IPS-18c (cell line): ENCODE data around the gene EFHD1.
"Not testable (repeated sequence)": the region's sequence is repeated elsewhere in the genome, so short reads cannot be mapped to it uniquely, and the experiment has no call there.

Source experiments
- H3K4me3 ChIP-seq: 2 replicates; pipeline ENCODE4 v1.7.0; 2013; ENCODE audit warnings: low read depth, mild to moderate bottlenecking, low read length, moderate library complexity; ENCODE audit not compliant: insufficient read depth
- H3K9me3 ChIP-seq: one replicate; pipeline ENCODE4 v1.6.1; 2013; ENCODE audit warnings: mild to moderate bottlenecking, low read length, moderate library complexity; ENCODE audit not compliant: control insufficient read depth, insufficient read depth

EFHD1 gene

GRCh38 chr2:232611061-232611460, 22.3 kb upstream of the EFHD1 start:
- H3K4me3 ChIP-seq: no peak overlapping the region
- H3K9me3 ChIP-seq: no peaks in the 10 kb centered on the region

- no peaks in the 10 kb centered on the region for H3K9me3 ChIP-seq
- no peak overlapping the region for H3K4me3 ChIP-seq
These were observed 21.7 kb upstream of the EFHD1 start for GRCh38 chr2:232611559-232612218.

DNA sequence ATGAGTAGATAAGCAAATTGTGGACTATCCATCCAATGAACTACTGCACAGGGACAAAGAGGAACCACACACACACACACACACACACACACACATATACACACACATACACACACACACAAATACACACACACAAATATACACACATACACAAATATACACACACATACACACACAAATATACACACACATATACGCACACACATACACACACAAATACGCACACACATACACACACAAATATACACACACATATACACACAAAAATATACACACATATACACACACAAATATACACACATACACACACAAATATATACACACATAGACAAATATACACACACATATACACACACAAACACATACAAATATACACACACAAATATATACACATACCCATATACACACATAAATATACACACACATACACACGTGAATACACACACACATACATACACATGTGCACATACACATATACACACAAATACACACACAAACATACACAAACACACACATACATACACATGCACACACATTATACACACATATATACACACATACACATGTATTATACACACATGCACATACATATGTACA, 19.8 kb upstream of the EFHD1 start:
- no peak overlapping the region for H3K4me3 ChIP-seq
- no peaks in the 10 kb centered on the region for H3K9me3 ChIP-seq

DNA sequence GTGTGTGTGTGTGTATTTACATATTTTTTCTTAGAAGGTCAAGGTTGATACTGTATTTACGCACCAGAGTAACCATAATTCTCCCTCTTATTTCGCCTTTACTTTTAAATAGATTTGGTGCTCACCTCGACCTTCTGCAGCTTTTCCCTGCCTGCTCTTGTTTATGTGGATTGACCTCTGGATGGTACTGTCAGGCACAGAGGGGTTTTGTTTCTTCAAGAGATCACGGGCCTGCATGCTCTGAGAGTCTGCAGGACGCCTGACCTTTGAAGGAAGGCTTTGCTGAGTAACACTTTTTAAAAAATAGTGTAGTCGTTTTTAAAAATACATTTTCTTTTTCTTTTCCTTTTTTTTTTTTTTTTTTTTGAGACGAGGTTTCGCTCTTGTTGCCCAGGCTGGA, 18.1 kb upstream of the EFHD1 start:
- Histone ChIP-seq H3K4me3 (no peak overlapping the region), H3K9me3 (no peaks in the 10 kb centered on the region)

GRCh38 chr2:232621186-232621585, 12.2 kb upstream of the EFHD1 start:
- H3K4me3 ChIP-seq: no peak overlapping the region
- peaks cover 3% of the 10 kb centered on the region for H3K9me3 ChIP-seq

DNA sequence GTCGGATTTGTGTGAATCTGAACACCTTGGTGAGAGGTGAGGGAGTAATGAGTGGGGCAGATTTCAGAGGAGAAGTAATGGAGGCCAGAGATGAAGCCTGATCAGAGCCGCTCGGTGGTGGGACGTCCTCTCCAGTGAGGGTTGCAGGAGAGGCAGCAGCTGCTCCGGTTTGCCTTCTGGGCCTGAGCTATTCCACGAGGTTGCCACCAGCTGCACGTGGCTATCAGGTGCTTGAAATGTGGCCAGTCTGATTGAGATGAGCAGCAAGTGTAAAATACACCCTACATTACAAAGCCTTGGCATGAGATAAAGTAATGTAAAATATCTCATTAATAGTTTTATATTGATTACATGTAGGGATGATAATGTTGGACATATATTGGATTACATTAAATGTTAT, 10.8 kb upstream of the EFHD1 start:
- Histone ChIP-seq H3K4me3 (no peak overlapping the region), H3K9me3 (peaks cover 3% of the 10 kb centered on the region)

DNA sequence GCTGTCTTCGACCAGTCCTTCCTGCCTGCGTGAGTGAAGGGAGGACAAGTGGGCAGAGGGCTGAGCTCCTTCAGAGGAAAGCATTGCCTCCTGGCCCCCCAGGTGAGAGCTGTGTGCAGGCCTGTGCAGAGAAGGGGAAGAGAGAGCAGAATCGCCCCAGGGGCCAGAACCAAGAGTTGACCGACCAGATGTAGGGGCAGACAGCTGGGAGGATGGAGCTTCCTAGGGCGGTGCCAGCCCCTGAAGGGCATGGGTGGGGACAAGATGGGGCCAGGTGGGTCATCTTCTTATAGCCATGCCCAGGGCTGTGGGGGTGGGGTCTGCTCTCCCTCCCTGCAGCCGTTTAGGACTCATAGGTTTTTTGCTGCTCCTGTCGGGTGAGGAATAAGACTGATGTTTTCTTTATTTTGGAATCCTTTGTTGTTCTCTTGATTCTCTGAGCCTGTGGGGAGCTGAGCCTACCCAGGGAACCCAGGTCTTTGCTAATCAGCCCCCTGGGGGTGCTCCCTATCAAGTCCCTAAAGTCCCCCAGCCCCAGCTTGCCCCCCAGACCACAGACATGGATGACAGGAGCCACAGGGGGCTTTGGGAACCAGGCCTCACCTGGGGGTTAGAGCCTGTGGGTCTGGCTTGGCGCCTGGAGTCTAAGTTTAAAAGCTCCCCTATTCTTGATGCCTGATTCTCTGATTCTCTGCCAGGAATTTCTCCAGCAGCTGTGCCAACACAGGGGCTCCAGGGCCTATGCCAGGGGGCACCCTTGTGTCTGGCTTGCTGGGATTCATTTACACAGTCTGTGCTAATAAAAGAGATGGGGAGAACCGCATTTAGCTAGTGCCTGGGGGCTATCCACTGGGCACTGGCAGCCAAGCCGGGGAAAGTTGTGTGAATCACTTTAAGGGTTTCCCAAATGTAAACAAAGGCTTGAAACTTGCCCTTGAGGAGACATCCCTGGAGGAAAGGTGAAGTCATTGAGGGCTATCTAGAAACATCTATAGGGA, 9.3 kb upstream of the EFHD1 start:
- Histone ChIP-seq H3K4me3 (peak overlapping the region; percentile 9; the same call in 1 of the 2 replicates), H3K9me3 (peaks cover 3% of the 10 kb centered on the region)

- Histone ChIP-seq H3K4me3 (no peak overlapping the region), H3K9me3 (peaks cover 3% of the 10 kb centered on the region)
These were observed 6.8 kb upstream of the EFHD1 start for GRCh38 chr2:232626584-232626983.

DNA sequence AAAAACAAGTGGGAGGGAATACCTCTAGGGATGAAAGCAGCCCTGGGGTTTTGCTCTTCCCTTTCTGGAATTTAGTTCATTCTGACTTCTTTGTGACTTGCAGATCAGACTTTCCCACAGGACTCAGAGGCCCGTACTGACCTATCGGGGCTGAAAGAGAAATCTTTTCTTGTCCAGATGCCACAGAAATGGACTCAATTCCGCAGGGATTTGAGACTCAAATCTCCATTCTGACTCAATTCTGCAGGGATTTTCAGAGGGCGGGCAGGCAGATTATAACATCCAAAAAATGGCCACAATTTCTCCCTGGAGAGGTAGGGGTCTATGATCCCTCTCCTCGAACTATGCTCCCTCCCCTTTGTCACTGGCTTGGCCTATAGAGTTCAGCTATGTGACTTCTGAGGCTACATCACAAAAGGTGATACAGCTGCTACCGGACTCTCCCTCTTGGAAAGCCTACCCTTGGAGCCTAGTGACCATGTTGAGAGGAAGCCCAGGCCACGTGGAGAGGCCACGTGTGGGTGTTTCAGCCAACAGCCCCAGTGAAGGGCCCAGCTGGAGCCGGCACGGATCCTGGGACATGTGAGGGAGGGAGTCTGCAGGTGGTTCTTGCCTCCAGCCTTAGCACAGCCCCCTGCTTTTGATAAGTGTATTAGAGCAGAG, 4.8 kb upstream of the EFHD1 start:
- Histone ChIP-seq H3K9me3 (peaks cover 3% of the 10 kb centered on the region), H3K4me3 (no peak overlapping the region)

DNA sequence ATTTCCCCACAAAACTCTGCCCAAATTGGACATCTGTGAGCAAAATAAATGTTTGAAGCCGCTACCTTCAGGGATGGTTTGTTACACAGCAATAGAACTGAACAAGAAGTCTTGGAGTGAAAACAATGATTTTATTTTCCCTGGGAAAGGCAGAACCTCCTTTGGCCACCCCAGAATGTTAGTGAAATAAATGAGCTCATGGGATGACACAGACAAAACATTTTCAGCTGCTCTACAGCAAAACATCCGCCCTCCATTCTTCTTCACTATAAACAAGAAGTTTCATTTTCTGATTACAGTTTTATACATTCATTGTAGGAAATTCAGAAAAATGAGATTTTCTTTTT, 4.3 kb upstream of the EFHD1 start:
- H3K9me3 ChIP-seq: peaks cover 3% of the 10 kb centered on the region
- H3K4me3 ChIP-seq: no peak overlapping the region

- Histone ChIP-seq H3K9me3 (no peaks in the 10 kb centered on the region), H3K4me3 (0 out of 2 replicates have a peak overlapping the region, but pooled peaks have one; percentile 69)
These were observed 1.0 kb upstream of the EFHD1 start for GRCh38 chr2:232632229-232632903.

DNA sequence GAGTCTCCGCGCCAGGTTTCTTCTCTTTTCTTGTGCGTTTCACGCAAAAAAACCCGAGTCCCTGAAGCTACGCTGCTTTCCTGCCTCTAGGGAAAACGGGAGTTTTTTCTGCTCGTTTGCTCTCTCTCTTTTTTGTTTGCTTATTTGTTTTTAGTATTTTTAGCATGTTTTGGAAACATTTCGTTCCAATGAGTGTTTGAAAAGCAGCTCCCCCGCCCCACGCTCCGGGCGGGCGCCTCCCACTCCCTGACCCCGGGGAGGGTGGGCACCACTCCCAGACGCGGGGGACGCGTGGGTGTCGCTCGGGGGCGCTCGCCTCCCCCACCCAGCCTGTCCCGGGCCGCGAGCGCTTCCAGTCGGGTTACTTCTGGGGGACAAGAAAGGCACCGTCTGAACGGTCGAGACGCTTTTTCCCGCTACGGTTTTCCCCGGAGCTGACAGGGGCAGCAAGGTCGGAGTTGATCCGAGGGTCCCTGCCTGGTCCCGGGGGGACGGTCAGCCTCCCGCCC, 446 bp upstream of the EFHD1 start:
- H3K4me3 ChIP-seq: peak overlapping the region; percentile 69

GRCh38 chr2:232634206-232635150, 1.1 kb downstream of the EFHD1 start:
- Histone ChIP-seq H3K9me3 (peaks cover 2% of the 10 kb centered on the region), H3K4me3 (peak overlapping the region; percentile 69)

More for the DNA sequence above, 446 bp upstream of the EFHD1 start:
- H3K9me3 ChIP-seq: no peaks in the 10 kb centered on the region

- not testable (repeated sequence) for H3K4me3 ChIP-seq, H3K9me3 ChIP-seq
These were observed 2.0 kb downstream of the EFHD1 start for GRCh38 chr2:232635376-232635775.

GRCh38 chr2:232635820-232636219, 2.4 kb downstream of the EFHD1 start:
- H3K9me3 ChIP-seq: peaks cover 2% of the 10 kb centered on the region

More at GRCh38 chr2:232635820-232636219, 2.4 kb downstream of the EFHD1 start:
- no peak overlapping the region for H3K4me3 ChIP-seq
